Upper lobe of left lung (tissue), 6 donors: ENCODE data around the gene SPPL3. TPM values are rescaled to one million over a fixed set of nuclear protein-coding genes. Genes with fewer than 3 reads are reported as not detected.

Source experiments
- ATAC-seq, 2 donors: fragments of 200-7000 bp; cut with Tn5 transposase; one replicate each; pipeline ENCODE4 v1.9.1; 2022; ENCODE audit warnings: mild to moderate bottlenecking in 2 of 2, moderate library complexity in 2 of 2; ENCODE audit not compliant: low FRiP score in 2 of 2
- DNase-seq, 2 donors: peaks; one replicate each; pipeline ENCODE4 v3.0.0-alpha.2; 2019 to 2020
- H3K27ac ChIP-seq, 4 donors: fragments of 200-600 bp; sonication (generic); one replicate each; pipeline ENCODE4 v1.5.1; 2016 to 2019
- H3K27me3 ChIP-seq, 4 donors: fragments of 200-600 bp; sonication (generic); one replicate each; pipeline ENCODE4 v1.5.1; 2017 to 2019
- H3K36me3 ChIP-seq, 4 donors: fragments of 200-600 bp; sonication (generic); one replicate each; pipeline ENCODE4 v1.5.1; 2016 to 2019
- H3K4me1 ChIP-seq, 4 donors: fragments of 200-600 bp; sonication (generic); one replicate each; pipeline ENCODE4 v1.5.1; 2018 to 2019
- H3K4me3 ChIP-seq, 4 donors: fragments of 200-600 bp; sonication (generic); one replicate each; pipeline ENCODE4 v1.5.1; 2017 to 2019; ENCODE audit warnings: mild to moderate bottlenecking in 2 of 4, moderate library complexity in 1 of 4
- H3K9me3 ChIP-seq, 4 donors: fragments of 200-600 bp; sonication (generic); one replicate each; pipeline ENCODE4 v1.5.1; 2018 to 2019
- EP300 ChIP-seq, 4 donors: sonication (generic); formaldehyde crosslinking; IDR thresholded peaks; one replicate each; pipeline ENCODE4 v1.5.1; 2017; ENCODE audit warnings: antibody characterized with exemption in 4 of 4, control low read depth in 2 of 4
- POLR2A ChIP-seq, 4 donors: fragments of 450-650 bp; IDR thresholded peaks; one replicate each; pipeline ENCODE4 v1.5.1; 2016 to 2017; ENCODE audit warnings: antibody characterized with exemption in 4 of 4, mild to moderate bottlenecking in 2 of 4
- POLR2AphosphoS5 ChIP-seq, 2 donors: sonication (generic); formaldehyde crosslinking; IDR thresholded peaks; one replicate each; pipeline ENCODE4 v1.5.1; 2017; ENCODE audit warnings: antibody characterized with exemption in 2 of 2
- WGBS, 2 donors: methylation state at CpG; one replicate each; pipeline ENCODE4 v1.1.5; 2017 to 2018; 5-methylcytosine and 5-hydroxymethylcytosine counted together
- total RNA-seq, 6 donors: library from RNA; depleted of rRNA in 4 of 6; stranded (reverse); fragments of >200 nt in 4 of 6; gene quantifications; one replicate each; pipeline versions ENCODE4 v1.1.0 to v1.2.1, GENCODE V29; 2016 to 2021
- TF ChIP-seq, protein P1 (sequence below), 6 experiments: fragments of 450-650 bp in 4 of 6; fragments of 200-600 bp in 2 of 6; sonication (generic) in 2 of 6; IDR thresholded peaks; one replicate each; pipeline ENCODE4 v1.5.1; 2016 to 2019; ENCODE audit warnings: antibody characterized with exemption in 6 of 6
- donor health status: DM: no; HTN: no; CAD: no; lungs with moderate emphysema.
- donor health status: DM: no; HTN: yes; CAD: no; lungs with severe emphysema.

SPPL3 gene
- total RNA-seq, 6 donors from 2014 or later, result 17.8 to 44.3 (median 23.2) TPM

GRCh38 chr12:120750806-120751205, 153.4 kb downstream of the SPPL3 start:
- no peak for ATAC-seq
- WGBS, 2 donors, result 93 to 96% methylated on average over 5 of the region's 5 CpGs
- no peak for DNase-seq

DNA sequence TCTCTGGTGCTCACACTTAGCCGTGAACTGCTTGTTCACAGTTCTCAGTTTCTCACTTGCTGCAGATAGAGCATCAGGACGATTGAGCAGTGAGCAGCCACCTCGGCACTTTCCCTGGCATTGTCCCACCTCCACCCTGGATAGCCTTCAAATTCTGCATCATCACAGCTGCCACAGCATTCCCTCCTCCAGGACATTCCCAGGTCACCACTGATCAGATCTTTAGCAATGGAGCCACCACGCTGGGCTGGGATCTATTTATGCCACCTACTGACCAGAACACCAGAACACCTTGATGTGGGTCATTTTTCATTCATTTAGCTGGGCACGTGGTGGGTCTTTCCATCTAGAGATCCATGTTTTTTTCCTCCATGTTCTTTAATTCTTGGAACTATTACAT, 154.9 kb downstream of the SPPL3 start:
- Histone ChIP-seq H3K27ac (no peak overlapping the region), H3K4me3 (no peak overlapping the region), H3K27me3 (no peaks in the 10 kb centered on the region), H3K4me1 (no peaks in the 10 kb centered on the region), H3K9me3 (no peaks in the 10 kb centered on the region), H3K36me3 (no peaks in the 10 kb centered on the region)
- WGBS, 2 donors, result 78 to 89% methylated on average over 5 of the region's 5 CpGs
- no peak for DNase-seq
- TF ChIP-seq EP300 (IDR thresholded peaks at IDR 0.05) (no peak), POLR2AphosphoS5 (IDR thresholded peaks at IDR 0.05) (no peak), POLR2A (IDR thresholded peaks at IDR 0.05) (no peak)
- TF ChIP-seq, protein P1, sequence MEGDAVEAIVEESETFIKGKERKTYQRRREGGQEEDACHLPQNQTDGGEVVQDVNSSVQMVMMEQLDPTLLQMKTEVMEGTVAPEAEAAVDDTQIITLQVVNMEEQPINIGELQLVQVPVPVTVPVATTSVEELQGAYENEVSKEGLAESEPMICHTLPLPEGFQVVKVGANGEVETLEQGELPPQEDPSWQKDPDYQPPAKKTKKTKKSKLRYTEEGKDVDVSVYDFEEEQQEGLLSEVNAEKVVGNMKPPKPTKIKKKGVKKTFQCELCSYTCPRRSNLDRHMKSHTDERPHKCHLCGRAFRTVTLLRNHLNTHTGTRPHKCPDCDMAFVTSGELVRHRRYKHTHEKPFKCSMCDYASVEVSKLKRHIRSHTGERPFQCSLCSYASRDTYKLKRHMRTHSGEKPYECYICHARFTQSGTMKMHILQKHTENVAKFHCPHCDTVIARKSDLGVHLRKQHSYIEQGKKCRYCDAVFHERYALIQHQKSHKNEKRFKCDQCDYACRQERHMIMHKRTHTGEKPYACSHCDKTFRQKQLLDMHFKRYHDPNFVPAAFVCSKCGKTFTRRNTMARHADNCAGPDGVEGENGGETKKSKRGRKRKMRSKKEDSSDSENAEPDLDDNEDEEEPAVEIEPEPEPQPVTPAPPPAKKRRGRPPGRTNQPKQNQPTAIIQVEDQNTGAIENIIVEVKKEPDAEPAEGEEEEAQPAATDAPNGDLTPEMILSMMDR (IDR thresholded peaks at IDR 0.05), result no peak
- no peak for ATAC-seq

More at GRCh38 chr12:120750806-120751205, 153.4 kb downstream of the SPPL3 start:
- H3K27me3 ChIP-seq, result no peaks in the 10 kb centered on the region
- H3K9me3 ChIP-seq, result no peaks in the 10 kb centered on the region
- TF ChIP-seq, protein P1 (IDR thresholded peaks at IDR 0.05), result no peak
- TF ChIP-seq EP300 (IDR thresholded peaks at IDR 0.05) (no peak), POLR2A (IDR thresholded peaks at IDR 0.05) (no peak), POLR2AphosphoS5 (IDR thresholded peaks at IDR 0.05) (no peak)
- no peak overlapping the region for H3K4me3 ChIP-seq
- H3K4me1 ChIP-seq, result no peaks in the 10 kb centered on the region
- no peaks in the 10 kb centered on the region for H3K36me3 ChIP-seq
- no peak overlapping the region for H3K27ac ChIP-seq

GRCh38 chr12:120748242-120748641, 155.9 kb downstream of the SPPL3 start:
- ATAC-seq (peak in 1 of 2 donors; percentile 20), DNase-seq (no peak)
- H3K4me1 ChIP-seq, result no peaks in the 10 kb centered on the region
- no peaks in the 10 kb centered on the region for H3K9me3 ChIP-seq
- 82 to 89% methylated on average over 7 of the region's 7 CpGs for WGBS, 2 donors
- H3K27ac ChIP-seq, result no peak overlapping the region
- no peak overlapping the region for H3K4me3 ChIP-seq
- H3K36me3 ChIP-seq, result no peaks in the 10 kb centered on the region
- no peaks in the 10 kb centered on the region for H3K27me3 ChIP-seq
- TF ChIP-seq POLR2A (IDR thresholded peaks at IDR 0.05) (no peak), EP300 (IDR thresholded peaks at IDR 0.05) (no peak), POLR2AphosphoS5 (IDR thresholded peaks at IDR 0.05) (no peak)
- TF ChIP-seq, protein P1 (IDR thresholded peaks at IDR 0.05), result no peak

DNA sequence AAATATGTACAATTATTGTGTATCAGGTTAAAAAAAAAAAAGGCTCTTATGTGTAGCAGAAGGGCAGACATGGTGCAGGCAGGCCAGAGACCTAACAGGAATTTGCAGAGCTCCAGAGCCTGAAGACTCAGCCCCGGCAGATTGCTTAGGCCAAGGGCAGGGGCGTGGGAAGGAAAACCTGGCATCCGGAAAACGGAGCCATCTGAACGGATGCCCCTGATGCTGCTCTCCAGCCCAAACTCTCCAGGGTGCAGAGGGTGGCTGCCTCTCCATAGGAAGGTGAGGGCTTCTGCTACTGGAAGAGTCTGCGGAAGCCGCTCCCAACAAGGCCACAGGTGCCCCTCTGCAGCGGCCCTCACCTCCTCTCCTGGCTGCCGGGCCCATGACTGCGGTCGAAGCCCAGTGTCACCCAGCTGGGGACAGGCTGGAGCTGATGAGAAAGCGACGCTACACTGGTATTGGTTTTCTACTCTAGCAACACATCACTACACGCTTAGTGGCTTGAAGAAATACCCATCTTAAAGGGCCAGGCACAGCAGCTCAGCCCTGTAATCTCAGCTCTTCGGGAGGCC, 159.2 kb downstream of the SPPL3 start:
- 87 to 94% methylated on average over 11 to 15 of the region's 15 CpGs for WGBS, 2 donors
- ATAC-seq, result no peak
- TF ChIP-seq EP300 (IDR thresholded peaks at IDR 0.05) (no peak), POLR2AphosphoS5 (IDR thresholded peaks at IDR 0.05) (no peak), POLR2A (IDR thresholded peaks at IDR 0.05) (no peak)
- TF ChIP-seq, protein P1 (IDR thresholded peaks at IDR 0.05), result no peak
- no peaks in the 10 kb centered on the region for H3K4me1 ChIP-seq
- H3K9me3 ChIP-seq, result no peaks in the 10 kb centered on the region
- H3K36me3 ChIP-seq, result no peaks in the 10 kb centered on the region
- no peaks in the 10 kb centered on the region for H3K27me3 ChIP-seq
- no peak overlapping the region for H3K4me3 ChIP-seq
- DNase-seq, result peak in 1 of 2 donors; percentile 43
- no peak overlapping the region for H3K27ac ChIP-seq
